H9 (cell line): ENCODE data around the gene ADGRF5. TPM values are rescaled to one million over a fixed set of nuclear protein-coding genes. Genes with fewer than 3 reads are reported as not detected.

Experiments
- DNase-seq: peaks from one replicate; pipeline ENCODE4 v3.0.0-alpha.2; 2017
- H2AFZ ChIP-seq: one replicate; pipeline ENCODE4 v1.6.1; 2013; ENCODE audit warnings: mild to moderate bottlenecking, low read length, control low read depth, moderate library complexity
- H2AK5ac ChIP-seq: 2 replicates; pipeline ENCODE4 v1.6.1; 2013; ENCODE audit warnings: low read length, control low read depth, mixed read lengths; ENCODE audit not compliant: insufficient read length
- H2BK120ac ChIP-seq: one replicate; pipeline ENCODE4 v1.6.1; 2013; ENCODE audit warnings: low read depth, mild to moderate bottlenecking, low read length, control low read depth, inconsistent platforms; ENCODE audit not compliant: poor library complexity, severe bottlenecking
- H2BK12ac ChIP-seq: 2 replicates; pipeline ENCODE4 v1.6.1; 2013; ENCODE audit warnings: low read length, control low read depth, mixed read lengths, low read depth; ENCODE audit not compliant: insufficient read length
- H2BK15ac ChIP-seq: 2 replicates; pipeline ENCODE4 v1.6.1; 2013; ENCODE audit warnings: low read depth, low read length, control low read depth
- H2BK20ac ChIP-seq: one replicate; pipeline ENCODE4 v1.6.1; 2013; ENCODE audit warnings: low read depth, mild to moderate bottlenecking, low read length, control low read depth, inconsistent platforms; ENCODE audit not compliant: poor library complexity, severe bottlenecking
- H2BK5ac ChIP-seq: 2 replicates; pipeline ENCODE4 v1.6.1; 2013; ENCODE audit warnings: low read length, control low read depth, mixed read lengths; ENCODE audit not compliant: insufficient read length
- H3K14ac ChIP-seq: 2 replicates; pipeline ENCODE4 v1.6.1; 2013; ENCODE audit warnings: low read length, control low read depth; ENCODE audit not compliant: insufficient read depth
- H3K18ac ChIP-seq: 2 replicates; pipeline ENCODE4 v1.6.1; 2013; ENCODE audit warnings: low read depth, mild to moderate bottlenecking, mixed read lengths, low read length, control low read depth; ENCODE audit not compliant: insufficient read length
- H3K23ac ChIP-seq: 2 replicates; pipeline ENCODE4 v1.6.1; 2013; ENCODE audit warnings: low read length, control low read depth, mixed read lengths, low read depth; ENCODE audit not compliant: insufficient read length
- H3K23me2 ChIP-seq: 2 replicates; pipeline ENCODE4 v1.6.1; 2013; ENCODE audit warnings: low read depth, mild to moderate bottlenecking, mixed read lengths, low read length, control low read depth; ENCODE audit not compliant: insufficient read length, poor library complexity, severe bottlenecking
- H3K27ac ChIP-seq: 2 replicates; pipeline ENCODE4 v1.5.1; 2013; ENCODE audit warnings: low read length, control low read depth, mixed read lengths, low read depth; ENCODE audit not compliant: insufficient read length
- H3K27me3 ChIP-seq: 2 replicates; pipeline ENCODE4 v1.6.1; 2013; ENCODE audit warnings: low read length, control low read depth, inconsistent platforms; ENCODE audit not compliant: insufficient read depth
- H3K4ac ChIP-seq: 2 replicates; pipeline ENCODE4 v1.6.1; 2013; ENCODE audit warnings: low read depth, mild to moderate bottlenecking, control low read depth, inconsistent platforms, low read length, moderate library complexity
- H3K4me1 ChIP-seq: 2 replicates; pipeline ENCODE4 v1.6.1; 2013; ENCODE audit warnings: low read length, control low read depth, inconsistent platforms; ENCODE audit not compliant: insufficient read depth
- H3K4me2 ChIP-seq: 2 replicates; pipeline ENCODE4 v1.6.1; 2013; ENCODE audit warnings: low read length, control low read depth, mixed read lengths; ENCODE audit not compliant: insufficient read length, insufficient read depth
- H3K56ac ChIP-seq: 2 replicates; pipeline ENCODE4 v1.6.1; 2013; ENCODE audit warnings: low read depth, mild to moderate bottlenecking, mixed read lengths, low read length, control low read depth; ENCODE audit not compliant: insufficient read length
- H3K79me1 ChIP-seq: 2 replicates; pipeline ENCODE4 v1.6.1; 2013; ENCODE audit warnings: low read depth, mild to moderate bottlenecking, moderate library complexity, low read length, control low read depth, inconsistent platforms; ENCODE audit not compliant: insufficient read depth, poor library complexity, severe bottlenecking
- H3K79me2 ChIP-seq: 2 replicates; pipeline ENCODE4 v1.6.1; 2013; ENCODE audit warnings: low read length, control low read depth, inconsistent platforms; ENCODE audit not compliant: insufficient read depth
- H3K9ac ChIP-seq: 2 replicates; pipeline ENCODE4 v1.6.1; 2013; ENCODE audit warnings: low read length, control low read depth, mixed read lengths; ENCODE audit not compliant: insufficient read length; ENCODE audit errors: extremely low read depth
- H3K9me3 ChIP-seq: one replicate; pipeline ENCODE4 v1.6.1; 2013; ENCODE audit warnings: low read depth, low read length, inconsistent platforms; ENCODE audit not compliant: control insufficient read depth
- H3T11ph ChIP-seq: one replicate; pipeline ENCODE4 v1.6.1; 2013; ENCODE audit warnings: mild to moderate bottlenecking, low read length, control low read depth, inconsistent platforms
- H4K20me1 ChIP-seq: one replicate; pipeline ENCODE4 v1.6.1; 2013; ENCODE audit not compliant: control insufficient read depth, insufficient read length, insufficient read depth
- H4K5ac ChIP-seq: 2 replicates; pipeline ENCODE4 v1.6.1; 2013; ENCODE audit warnings: low read depth, mild to moderate bottlenecking, mixed read lengths, low read length, control low read depth; ENCODE audit not compliant: insufficient read length
- H4K8ac ChIP-seq: replicated peaks from 2 replicates; pipeline ENCODE4 v1.6.1; 2013; ENCODE audit warnings: low read length, control low read depth, mixed read lengths, low read depth; ENCODE audit not compliant: insufficient read length
- H4K91ac ChIP-seq: 2 replicates; pipeline ENCODE4 v1.6.1; 2013; ENCODE audit warnings: low read depth, mild to moderate bottlenecking, moderate library complexity, mixed read lengths, low read length, control low read depth; ENCODE audit not compliant: insufficient read length
- H3K27ac Mint-ChIP-seq, 3 experiments: 2 replicates in 2 of 3; 3 replicates in 1 of 3; pipeline ENCODE4 v1.8.0; 2020 to 2021; ENCODE audit warnings: mixed read lengths in 3 of 3, mild to moderate bottlenecking in 1 of 3, moderate library complexity in 1 of 3
- H3K27me3 Mint-ChIP-seq: 2 replicates; pipeline ENCODE4 v1.8.0; 2021; ENCODE audit warnings: low read depth, mild to moderate bottlenecking, moderate library complexity, mixed read lengths
- H3K36me3 Mint-ChIP-seq, 3 experiments: 2 replicates in 2 of 3; 3 replicates in 1 of 3; pipeline ENCODE4 v1.8.0; 2020 to 2021; ENCODE audit warnings: low read depth in 3 of 3, mixed read lengths in 3 of 3; ENCODE audit not compliant: insufficient read depth in 1 of 3
- H3K4me1 Mint-ChIP-seq, 2 experiments: 2 replicates each; pipeline ENCODE4 v1.8.0; 2020; ENCODE audit warnings: mixed read lengths in 2 of 2
- H3K4me3 Mint-ChIP-seq, 2 experiments: 2 replicates in 1 of 2; 3 replicates in 1 of 2; pipeline ENCODE4 v1.8.0; 2020 to 2021; ENCODE audit warnings: mild to moderate bottlenecking in 2 of 2, mixed read lengths in 2 of 2, moderate library complexity in 1 of 2
- H3K9me3 Mint-ChIP-seq, 2 experiments: 2 replicates in 1 of 2; 3 replicates in 1 of 2; pipeline ENCODE4 v1.8.0; 2020; ENCODE audit warnings: mild to moderate bottlenecking in 2 of 2, mixed read lengths in 2 of 2, moderate library complexity in 1 of 2
- total RNA-seq: library from RNA; stranded (reverse); gene quantifications from 2 replicates; pipeline ENCODE4 v1.2.1, GENCODE V29; 2021
- TF ChIP-seq, protein P1 (sequence below): fragments of 200-600 bp; sonication (generic); conservative IDR thresholded peaks from 3 replicates; pipeline ENCODE4 v1.8.0; 2021; ENCODE audit warnings: antibody characterized with exemption, mild to moderate bottlenecking

ADGRF5 gene
- total RNA-seq, 1 experiment from 2014 or later: not detected

- H3K18ac ChIP-seq: no peak overlapping the region
- no peak overlapping the region for H3T11ph ChIP-seq
- H3K4ac ChIP-seq: no peak overlapping the region
- Mint-ChIP-seq H3K9me3 (no peaks in the 10 kb centered on the region), H3K27ac (no peak overlapping the region), H3K4me3 (no peak overlapping the region), H3K36me3 (no peaks in the 10 kb centered on the region), H3K4me1 (peaks cover 13 to 21% of the 10 kb centered on the region in 2 experiments), H3K27me3 (no peaks in the 10 kb centered on the region)
- H2BK15ac ChIP-seq: no peak overlapping the region
- H2BK120ac ChIP-seq: no peak overlapping the region
- no peak overlapping the region for H2BK12ac ChIP-seq
- H3K79me2 ChIP-seq: no peaks in the 10 kb centered on the region
- TF ChIP-seq, protein P1, sequence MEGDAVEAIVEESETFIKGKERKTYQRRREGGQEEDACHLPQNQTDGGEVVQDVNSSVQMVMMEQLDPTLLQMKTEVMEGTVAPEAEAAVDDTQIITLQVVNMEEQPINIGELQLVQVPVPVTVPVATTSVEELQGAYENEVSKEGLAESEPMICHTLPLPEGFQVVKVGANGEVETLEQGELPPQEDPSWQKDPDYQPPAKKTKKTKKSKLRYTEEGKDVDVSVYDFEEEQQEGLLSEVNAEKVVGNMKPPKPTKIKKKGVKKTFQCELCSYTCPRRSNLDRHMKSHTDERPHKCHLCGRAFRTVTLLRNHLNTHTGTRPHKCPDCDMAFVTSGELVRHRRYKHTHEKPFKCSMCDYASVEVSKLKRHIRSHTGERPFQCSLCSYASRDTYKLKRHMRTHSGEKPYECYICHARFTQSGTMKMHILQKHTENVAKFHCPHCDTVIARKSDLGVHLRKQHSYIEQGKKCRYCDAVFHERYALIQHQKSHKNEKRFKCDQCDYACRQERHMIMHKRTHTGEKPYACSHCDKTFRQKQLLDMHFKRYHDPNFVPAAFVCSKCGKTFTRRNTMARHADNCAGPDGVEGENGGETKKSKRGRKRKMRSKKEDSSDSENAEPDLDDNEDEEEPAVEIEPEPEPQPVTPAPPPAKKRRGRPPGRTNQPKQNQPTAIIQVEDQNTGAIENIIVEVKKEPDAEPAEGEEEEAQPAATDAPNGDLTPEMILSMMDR: no peak
- no peak overlapping the region for H3K27ac ChIP-seq
- H3K23me2 ChIP-seq: no peaks in the 10 kb centered on the region
- no peak overlapping the region for H3K14ac ChIP-seq
- H3K27me3 ChIP-seq: no peaks in the 10 kb centered on the region
- no peak overlapping the region for H2AK5ac ChIP-seq
- no peaks in the 10 kb centered on the region for H3K79me1 ChIP-seq
- H3K9ac ChIP-seq: no peak overlapping the region
- no peak overlapping the region for H2BK5ac ChIP-seq
- no peak overlapping the region for H2AFZ ChIP-seq
- DNase-seq: no peak
- no peak overlapping the region for H4K8ac ChIP-seq
- no peak overlapping the region for H3K56ac ChIP-seq
- no peaks in the 10 kb centered on the region for H3K9me3 ChIP-seq
- H3K4me2 ChIP-seq: no peak overlapping the region
- no peak overlapping the region for H2BK20ac ChIP-seq
- no peak overlapping the region for H3K23ac ChIP-seq
- no peaks in the 10 kb centered on the region for H4K20me1 ChIP-seq
- no peak overlapping the region for H4K91ac ChIP-seq
- H4K5ac ChIP-seq: no peak overlapping the region
- no peaks in the 10 kb centered on the region; the same call in 1 of the 2 replicates for H3K4me1 ChIP-seq
These were observed 37.7 kb upstream of the ADGRF5 start for GRCh38 chr6:46959419-46959818.
